Stimulated activated CD8-positive, alpha-beta memory T cell treated with anti-CD3 and anti-CD28 coated beads, Interleukin-7, amount 100 ng/mL, for 48 hours (primary cell): Measurements from ENCODE around the gene NR2F1-AS1.
"Not testable (repeated sequence)": the region's sequence is repeated elsewhere in the genome, so short reads cannot be mapped to it uniquely, and the experiment has no call there.

Experiments
- DNase-seq, 2 donors: peaks; one replicate each; pipeline ENCODE4 v3.0.0-alpha.2; 2020; ENCODE audit warnings: low read depth in 1 of 2; ENCODE audit errors: extremely low read depth in 1 of 2

The NR2F1-AS1 gene

GRCh38 chr5:93399675-93400074 is 181.3 kb downstream of the NR2F1-AS1 start:
- DNase-seq = no peak

GRCh38 chr5:93395971-93396379 is 185.0 kb downstream of the NR2F1-AS1 start:
- DNase-seq = no peak

- DNase-seq = no peak
Measured at GRCh38 chr5:93395010-93395409, 186.0 kb downstream of the NR2F1-AS1 start.

GRCh38 chr5:93394301-93394700 is 186.7 kb downstream of the NR2F1-AS1 start:
- no peak for DNase-seq

GRCh38 chr5:93391169-93391568 is 189.8 kb downstream of the NR2F1-AS1 start:
- DNase-seq = not testable (repeated sequence)

GRCh38 chr5:93385655-93386054 is 195.4 kb downstream of the NR2F1-AS1 start:
- DNase-seq = no peak

- DNase-seq = no peak
Measured at GRCh38 chr5:93384995-93385394, 196.0 kb downstream of the NR2F1-AS1 start.

- DNase-seq = no peak
Measured at GRCh38 chr5:93384026-93384425, 197.0 kb downstream of the NR2F1-AS1 start.

GRCh38 chr5:93382188-93382825 is 198.7 kb downstream of the NR2F1-AS1 start:
- no peak for DNase-seq

GRCh38 chr5:93381057-93381456 is 200.0 kb downstream of the NR2F1-AS1 start:
- no peak for DNase-seq

- no peak for DNase-seq
Measured at GRCh38 chr5:93378073-93378472, 202.9 kb downstream of the NR2F1-AS1 start.

- DNase-seq = no peak
Measured at GRCh38 chr5:93371893-93372292, 209.1 kb downstream of the NR2F1-AS1 start.

- DNase-seq = no peak
Measured at GRCh38 chr5:93364378-93364777, 216.6 kb downstream of the NR2F1-AS1 start.

- DNase-seq = no peak
Measured at GRCh38 chr5:93360436-93361088, 220.5 kb downstream of the NR2F1-AS1 start.

- DNase-seq = no peak
Measured at GRCh38 chr5:93359960-93360305, 221.1 kb downstream of the NR2F1-AS1 start.
